Keratinocyte (primary cell): Measurements from ENCODE around the gene LRIG1. TPM values are rescaled to one million over a fixed set of nuclear protein-coding genes. Genes with fewer than 3 reads are reported as not detected.

Experiments used
- DNase-seq: peaks from one replicate; pipeline ENCODE4 v3.0.0-alpha.2; 2011; ENCODE audit warnings: low read depth, missing footprints, low spot score
- FAIRE-seq: peaks from 2 replicates; lab custom pipeline; 2011; peaks lifted over from hg19 to GRCh38; lab: Jason Lieb, UNC
- H2AFZ ChIP-seq: 2 replicates; pipeline ENCODE4 v1.6.0; 2012; ENCODE audit warnings: low read length, control low read depth, inconsistent platforms; ENCODE audit not compliant: control insufficient read depth
- H3K27ac ChIP-seq: 2 replicates; pipeline ENCODE4 v1.5.1; 2011; ENCODE audit warnings: low read length; ENCODE audit not compliant: control insufficient read depth, insufficient read depth
- H3K27me3 ChIP-seq: 3 replicates; pipeline ENCODE4 v1.6.0; 2011; ENCODE audit warnings: low read length; ENCODE audit not compliant: control insufficient read depth, insufficient read depth; ENCODE audit errors: extremely low read depth
- H3K36me3 ChIP-seq, 2 experiments: 2 replicates in 1 of 2; 3 replicates in 1 of 2; pipeline ENCODE4 v1.5.1; 2011; ENCODE audit warnings: low read length in 2 of 2, mild to moderate bottlenecking in 1 of 2; ENCODE audit not compliant: control insufficient read depth in 2 of 2, insufficient read depth in 2 of 2; ENCODE audit errors: extremely low read depth in 1 of 2
- H3K4me1 ChIP-seq: 3 replicates; pipeline ENCODE4 v1.5.1; 2011; ENCODE audit warnings: low read length; ENCODE audit not compliant: control insufficient read depth, insufficient read depth; ENCODE audit errors: extremely low read depth
- H3K4me2 ChIP-seq: 3 replicates; pipeline ENCODE4 v1.6.0; 2011; ENCODE audit warnings: low read depth, low read length; ENCODE audit not compliant: control insufficient read depth, insufficient read depth; ENCODE audit errors: extremely low read depth
- H3K4me3 ChIP-seq, 3 experiments: fragments of 200-600 bp in 1 of 3; sonication (generic) in 1 of 3; 2 replicates in 2 of 3; 3 replicates in 1 of 3; pipeline ENCODE4 v1.5.1; 2011 to 2016; ENCODE audit warnings: low read length in 3 of 3, mild to moderate bottlenecking in 3 of 3, control low read depth in 2 of 3, inconsistent platforms in 1 of 3, low read depth in 1 of 3, mixed read lengths in 1 of 3, mixed run types in 1 of 3, moderate library complexity in 1 of 3; ENCODE audit not compliant: control insufficient read depth in 2 of 3, insufficient read depth in 2 of 3; ENCODE audit errors: extremely low read depth in 1 of 3
- H3K79me2 ChIP-seq: 2 replicates; pipeline ENCODE4 v1.6.0; 2012; ENCODE audit warnings: low read length; ENCODE audit not compliant: control insufficient read depth, insufficient read depth
- H3K9ac ChIP-seq: 3 replicates; pipeline ENCODE4 v1.6.0; 2011; ENCODE audit warnings: low read length; ENCODE audit not compliant: control insufficient read depth, insufficient read depth; ENCODE audit errors: extremely low read depth
- H3K9me1 ChIP-seq: 3 replicates; pipeline ENCODE4 v1.6.0; 2011; ENCODE audit warnings: low read length; ENCODE audit not compliant: control insufficient read depth, insufficient read depth; ENCODE audit errors: extremely low read depth
- H3K9me3 ChIP-seq: 2 replicates; pipeline ENCODE4 v1.5.1; 2012; ENCODE audit warnings: low read depth, low read length; ENCODE audit not compliant: control insufficient read depth
- H4K20me1 ChIP-seq: 3 replicates; pipeline ENCODE4 v1.6.0; 2011; ENCODE audit warnings: low read length; ENCODE audit not compliant: control insufficient read depth, insufficient read depth; ENCODE audit errors: extremely low read depth
- EZH2 ChIP-seq: IDR thresholded peaks from one replicate; pipeline ENCODE4 v1.6.1; 2012; ENCODE audit warnings: inconsistent platforms, mild to moderate bottlenecking, low read length, moderate library complexity
- dilution Hi-C: fragments of 300-500 bp; cut with MboI; formaldehyde crosslinking; loops from one replicate; pipeline ENCODE4 v1.7.0; 2020; ENCODE audit warnings: low sequenced_read_pairs; ENCODE audit not compliant: extremely low pct_ligation_motif_present
- polyA plus RNA-seq, 5 experiments: library from polyadenylated mRNA; depleted of rRNA in 3 of 5; stranded (reverse) in 3 of 5; stranded (forward) in 1 of 5; unstranded in 1 of 5; fragments of >200 nt; gene quantifications; 1 replicate in 1 of 5; 2 replicates in 3 of 5; 3 replicates in 1 of 5; pipeline versions ENCODE4 v1.2.1 to v1.2.3, GENCODE V29; 2011 to 2012; ENCODE audit warnings: missing spikeins in 2 of 5, low read depth in 1 of 5, low replicate concordance in 1 of 5
- TF ChIP-seq, protein P1 (sequence below), 3 experiments: IDR thresholded peaks in 1 of 3; conservative IDR thresholded peaks in 1 of 3; optimal IDR thresholded peaks in 1 of 3; 2 replicates in 2 of 3; 3 replicates in 1 of 3; pipeline versions ENCODE3 to v1.5.1; 2011; ENCODE audit warnings: low read length in 3 of 3, mild to moderate bottlenecking in 3 of 3, moderate library complexity in 2 of 3, control low read depth in 1 of 3, inconsistent platforms in 1 of 3; ENCODE audit not compliant: insufficient read depth in 2 of 3; ENCODE audit errors: extremely low read depth in 1 of 3

Gene LRIG1
- polyA plus RNA-seq, 1 donor (not counting 4 experiments of a cell fraction or from before 2014, with no cell fraction given) = 17.2 TPM

DNA sequence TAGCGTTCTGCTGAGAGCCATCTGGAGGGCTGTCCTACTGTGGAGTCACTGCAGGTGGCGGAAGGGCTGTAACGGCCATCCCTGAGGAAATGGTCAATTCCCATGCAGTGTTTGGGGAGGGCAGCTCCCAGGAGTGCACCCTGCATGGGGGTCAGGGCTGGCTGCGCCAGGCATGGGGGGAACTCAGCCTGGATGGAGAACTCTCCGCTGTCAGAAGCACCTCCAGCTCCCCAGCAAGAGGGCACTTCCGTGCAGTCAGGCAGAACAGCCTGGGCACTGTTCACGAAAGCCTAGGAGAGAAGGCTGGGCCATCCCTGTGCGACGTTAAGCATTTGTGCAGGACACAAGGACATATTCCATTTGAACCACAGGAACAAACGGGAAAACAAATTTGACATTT is 105.2 kb downstream of the LRIG1 start:
- TF ChIP-seq EZH2 = no peak
- TF ChIP-seq, protein P1, sequence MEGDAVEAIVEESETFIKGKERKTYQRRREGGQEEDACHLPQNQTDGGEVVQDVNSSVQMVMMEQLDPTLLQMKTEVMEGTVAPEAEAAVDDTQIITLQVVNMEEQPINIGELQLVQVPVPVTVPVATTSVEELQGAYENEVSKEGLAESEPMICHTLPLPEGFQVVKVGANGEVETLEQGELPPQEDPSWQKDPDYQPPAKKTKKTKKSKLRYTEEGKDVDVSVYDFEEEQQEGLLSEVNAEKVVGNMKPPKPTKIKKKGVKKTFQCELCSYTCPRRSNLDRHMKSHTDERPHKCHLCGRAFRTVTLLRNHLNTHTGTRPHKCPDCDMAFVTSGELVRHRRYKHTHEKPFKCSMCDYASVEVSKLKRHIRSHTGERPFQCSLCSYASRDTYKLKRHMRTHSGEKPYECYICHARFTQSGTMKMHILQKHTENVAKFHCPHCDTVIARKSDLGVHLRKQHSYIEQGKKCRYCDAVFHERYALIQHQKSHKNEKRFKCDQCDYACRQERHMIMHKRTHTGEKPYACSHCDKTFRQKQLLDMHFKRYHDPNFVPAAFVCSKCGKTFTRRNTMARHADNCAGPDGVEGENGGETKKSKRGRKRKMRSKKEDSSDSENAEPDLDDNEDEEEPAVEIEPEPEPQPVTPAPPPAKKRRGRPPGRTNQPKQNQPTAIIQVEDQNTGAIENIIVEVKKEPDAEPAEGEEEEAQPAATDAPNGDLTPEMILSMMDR (optimal IDR thresholded peaks at IDR 0.05 in 1 of 3, IDR thresholded peaks at IDR 0.05 in 1 of 3, conservative IDR thresholded peaks at IDR 0.05 in 1 of 3; ENCODE audit: extremely low read depth in 1 of 3, insufficient read depth in 2 of 3, low read length in 3 of 3) = no peak
- dilution Hi-C loops = no loop called here
- H2AFZ ChIP-seq = no peak overlapping the region
- DNase-seq = no peak
- H3K4me2 ChIP-seq = no peak overlapping the region
- H3K27me3 ChIP-seq = no peaks in the 10 kb centered on the region
- no peaks in the 10 kb centered on the region for H3K9me3 ChIP-seq
- peaks cover 4 to 24% of the 10 kb centered on the region in 2 experiments for H3K36me3 ChIP-seq
- no peaks in the 10 kb centered on the region for H3K9me1 ChIP-seq
- H3K4me3 ChIP-seq = no peak overlapping the region
- FAIRE-seq = no peak
- H4K20me1 ChIP-seq = no peaks in the 10 kb centered on the region
- no peaks in the 10 kb centered on the region for H3K79me2 ChIP-seq
- H3K9ac ChIP-seq = no peak overlapping the region
- peaks cover 14% of the 10 kb centered on the region for H3K4me1 ChIP-seq
- no peak overlapping the region for H3K27ac ChIP-seq

DNA sequence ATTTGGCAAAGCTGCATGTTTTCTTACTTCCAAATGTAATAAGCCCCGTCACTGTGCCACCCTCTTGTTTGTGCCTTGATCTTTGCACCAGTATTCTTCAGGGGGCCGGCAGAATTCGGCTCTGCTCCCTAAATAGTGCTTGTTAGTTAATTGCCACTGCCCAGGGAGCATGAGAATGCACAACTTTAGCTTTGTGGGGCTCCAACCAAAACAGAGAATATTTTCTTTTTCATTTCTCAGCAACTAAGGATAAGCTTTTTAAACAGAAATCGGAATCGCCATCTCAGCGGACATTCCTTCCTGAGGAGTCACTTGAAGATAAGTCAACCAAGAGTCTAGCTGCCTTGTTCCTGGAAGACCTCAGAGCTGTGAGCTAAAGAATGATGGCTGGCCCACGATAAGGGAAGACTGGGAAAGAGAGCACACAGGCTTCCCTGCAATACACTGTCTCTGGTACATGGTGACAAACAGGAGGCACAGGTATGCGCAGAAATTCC is 106.0 kb downstream of the LRIG1 start:
- H3K4me1 ChIP-seq = peaks cover 14% of the 10 kb centered on the region
- no peaks in the 10 kb centered on the region for H3K9me1 ChIP-seq
- H3K4me2 ChIP-seq = no peak overlapping the region
- no peaks in the 10 kb centered on the region for H3K27me3 ChIP-seq
- H3K27ac ChIP-seq = no peak overlapping the region
- FAIRE-seq (no peak), DNase-seq (no peak)
- TF ChIP-seq EZH2 = no peak
- TF ChIP-seq, protein P1 (optimal IDR thresholded peaks at IDR 0.05 in 1 of 3, IDR thresholded peaks at IDR 0.05 in 1 of 3, conservative IDR thresholded peaks at IDR 0.05 in 1 of 3; ENCODE audit: extremely low read depth in 1 of 3, insufficient read depth in 2 of 3, low read length in 3 of 3) = no peak
- no peaks in the 10 kb centered on the region for H3K9me3 ChIP-seq
- no peak overlapping the region for H3K4me3 ChIP-seq
- H3K79me2 ChIP-seq = no peaks in the 10 kb centered on the region
- no peak overlapping the region for H2AFZ ChIP-seq
- no peaks in the 10 kb centered on the region for H4K20me1 ChIP-seq
- peaks cover 4 to 22% of the 10 kb centered on the region in 2 experiments for H3K36me3 ChIP-seq
- dilution Hi-C loops = no loop called here
- H3K9ac ChIP-seq = no peak overlapping the region
